Panc1 (cell line): Measurements from ENCODE around the gene MYRFL.

Experiments
- POLR2AphosphoS5 ChIP-seq: IDR thresholded peaks from 2 replicates; pipeline ENCODE4 v1.6.1; 2012; ENCODE audit warnings: mild to moderate bottlenecking, low read depth, low read length, moderate library complexity
- SIN3A ChIP-seq: IDR thresholded peaks from 2 replicates; pipeline ENCODE4 v1.6.1; 2012; ENCODE audit warnings: low read depth, mild to moderate bottlenecking, low read length, moderate library complexity, borderline replicate concordance; ENCODE audit not compliant: insufficient read depth
- TCF7L2 ChIP-seq: IDR thresholded peaks from 2 replicates; pipeline ENCODE4 v1.6.1; 2011; ENCODE audit warnings: mild to moderate bottlenecking, low read depth, low read length, inconsistent platforms
- TF ChIP-seq, protein P1 (sequence below): fragments of 450-650 bp; IDR thresholded peaks from 2 replicates; pipeline ENCODE4 v1.5.1; 2017; ENCODE audit warnings: mild to moderate bottlenecking
- TF ChIP-seq, protein P2 (sequence below), 2 experiments: IDR thresholded peaks; 2 replicates each; pipeline ENCODE4 v1.6.1; 2011 to 2012; ENCODE audit warnings: low read depth in 2 of 2, control low read depth in 1 of 2, low read length in 1 of 2, mild to moderate bottlenecking in 1 of 2, moderate library complexity in 1 of 2; ENCODE audit not compliant: insufficient read depth in 1 of 2

DNA sequence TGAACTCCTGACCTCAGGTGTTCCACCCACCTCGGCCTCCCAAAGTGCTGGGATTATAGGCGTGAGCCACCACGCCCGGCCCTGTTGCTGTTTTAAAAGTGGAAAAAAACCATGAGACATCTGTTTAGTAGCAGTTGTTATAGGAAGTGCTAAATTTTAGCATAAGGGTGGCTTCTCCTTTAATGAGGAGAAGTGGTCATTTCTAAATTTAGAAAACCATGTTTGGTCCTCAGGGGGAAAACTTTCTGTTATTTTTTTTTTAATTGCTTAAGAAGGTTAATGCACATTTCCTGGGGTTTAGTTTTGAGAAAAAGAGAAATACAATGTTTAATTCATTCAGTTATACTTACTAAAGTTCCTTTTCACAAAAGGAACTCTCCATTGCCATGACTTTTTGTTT is 102.1 kb downstream of the MYRFL start:
- TF ChIP-seq, protein P1, sequence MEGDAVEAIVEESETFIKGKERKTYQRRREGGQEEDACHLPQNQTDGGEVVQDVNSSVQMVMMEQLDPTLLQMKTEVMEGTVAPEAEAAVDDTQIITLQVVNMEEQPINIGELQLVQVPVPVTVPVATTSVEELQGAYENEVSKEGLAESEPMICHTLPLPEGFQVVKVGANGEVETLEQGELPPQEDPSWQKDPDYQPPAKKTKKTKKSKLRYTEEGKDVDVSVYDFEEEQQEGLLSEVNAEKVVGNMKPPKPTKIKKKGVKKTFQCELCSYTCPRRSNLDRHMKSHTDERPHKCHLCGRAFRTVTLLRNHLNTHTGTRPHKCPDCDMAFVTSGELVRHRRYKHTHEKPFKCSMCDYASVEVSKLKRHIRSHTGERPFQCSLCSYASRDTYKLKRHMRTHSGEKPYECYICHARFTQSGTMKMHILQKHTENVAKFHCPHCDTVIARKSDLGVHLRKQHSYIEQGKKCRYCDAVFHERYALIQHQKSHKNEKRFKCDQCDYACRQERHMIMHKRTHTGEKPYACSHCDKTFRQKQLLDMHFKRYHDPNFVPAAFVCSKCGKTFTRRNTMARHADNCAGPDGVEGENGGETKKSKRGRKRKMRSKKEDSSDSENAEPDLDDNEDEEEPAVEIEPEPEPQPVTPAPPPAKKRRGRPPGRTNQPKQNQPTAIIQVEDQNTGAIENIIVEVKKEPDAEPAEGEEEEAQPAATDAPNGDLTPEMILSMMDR = no peak
- TF ChIP-seq TCF7L2 = no peak
- no peak for TF ChIP-seq POLR2AphosphoS5
- no peak for TF ChIP-seq SIN3A
- TF ChIP-seq, protein P2, sequence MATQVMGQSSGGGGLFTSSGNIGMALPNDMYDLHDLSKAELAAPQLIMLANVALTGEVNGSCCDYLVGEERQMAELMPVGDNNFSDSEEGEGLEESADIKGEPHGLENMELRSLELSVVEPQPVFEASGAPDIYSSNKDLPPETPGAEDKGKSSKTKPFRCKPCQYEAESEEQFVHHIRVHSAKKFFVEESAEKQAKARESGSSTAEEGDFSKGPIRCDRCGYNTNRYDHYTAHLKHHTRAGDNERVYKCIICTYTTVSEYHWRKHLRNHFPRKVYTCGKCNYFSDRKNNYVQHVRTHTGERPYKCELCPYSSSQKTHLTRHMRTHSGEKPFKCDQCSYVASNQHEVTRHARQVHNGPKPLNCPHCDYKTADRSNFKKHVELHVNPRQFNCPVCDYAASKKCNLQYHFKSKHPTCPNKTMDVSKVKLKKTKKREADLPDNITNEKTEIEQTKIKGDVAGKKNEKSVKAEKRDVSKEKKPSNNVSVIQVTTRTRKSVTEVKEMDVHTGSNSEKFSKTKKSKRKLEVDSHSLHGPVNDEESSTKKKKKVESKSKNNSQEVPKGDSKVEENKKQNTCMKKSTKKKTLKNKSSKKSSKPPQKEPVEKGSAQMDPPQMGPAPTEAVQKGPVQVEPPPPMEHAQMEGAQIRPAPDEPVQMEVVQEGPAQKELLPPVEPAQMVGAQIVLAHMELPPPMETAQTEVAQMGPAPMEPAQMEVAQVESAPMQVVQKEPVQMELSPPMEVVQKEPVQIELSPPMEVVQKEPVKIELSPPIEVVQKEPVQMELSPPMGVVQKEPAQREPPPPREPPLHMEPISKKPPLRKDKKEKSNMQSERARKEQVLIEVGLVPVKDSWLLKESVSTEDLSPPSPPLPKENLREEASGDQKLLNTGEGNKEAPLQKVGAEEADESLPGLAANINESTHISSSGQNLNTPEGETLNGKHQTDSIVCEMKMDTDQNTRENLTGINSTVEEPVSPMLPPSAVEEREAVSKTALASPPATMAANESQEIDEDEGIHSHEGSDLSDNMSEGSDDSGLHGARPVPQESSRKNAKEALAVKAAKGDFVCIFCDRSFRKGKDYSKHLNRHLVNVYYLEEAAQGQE (IDR thresholded peaks at IDR 0.05; ENCODE audit: insufficient read depth in 1 of 2, low read depth in 2 of 2, low read length in 1 of 2) = no peak
